ENCODE results near the gene CD83. TPM values are rescaled to one million over a fixed set of nuclear protein-coding genes. Genes with fewer than 3 reads are reported as not detected.

The CD83 gene
- total RNA-seq, 2 donors from 2014 or later, result 31.4 to 124 TPM

- peak overlapping the region; percentile 76 to 82 for H3K27ac Mint-ChIP-seq
- peak; percentile 12 to 70 for ATAC-seq
- H3K4me1 Mint-ChIP-seq (ENCODE audit: low read depth in 2 of 2), result peaks cover 51 to 61% of the 10 kb centered on the region in 2 donors
- no peak for DNase-seq (ENCODE audit: low spot score)
- H3K9me3 Mint-ChIP-seq, result no peaks in the 10 kb centered on the region
- H3K36me3 Mint-ChIP-seq, result peaks cover 36% of the 10 kb centered on the region
- no peaks in the 10 kb centered on the region for H3K27me3 Mint-ChIP-seq
- peak overlapping the region; percentile 69 for H3K4me3 Mint-ChIP-seq
Observed at GRCh38 chr6:14121936-14122344, 4.4 kb downstream of the CD83 start.

- H3K9me3 Mint-ChIP-seq, result no peaks in the 10 kb centered on the region
- no peak overlapping the region for H3K4me3 Mint-ChIP-seq
- ATAC-seq, result no peak
- H3K36me3 Mint-ChIP-seq, result peaks cover 30% of the 10 kb centered on the region
- H3K27me3 Mint-ChIP-seq, result no peaks in the 10 kb centered on the region
- DNase-seq (ENCODE audit: low spot score), result no peak
- peaks cover 48 to 59% of the 10 kb centered on the region in 2 donors for H3K4me1 Mint-ChIP-seq (ENCODE audit: low read depth in 2 of 2)
- H3K27ac Mint-ChIP-seq, result peak overlapping the region; percentile 4 to 69
Observed at GRCh38 chr6:14123386-14124111, 6.0 kb downstream of the CD83 start.

- no peaks in the 10 kb centered on the region for H3K27me3 Mint-ChIP-seq
- H3K4me1 Mint-ChIP-seq (ENCODE audit: low read depth in 2 of 2), result peaks cover 47 to 67% of the 10 kb centered on the region in 2 donors
- peaks cover 28% of the 10 kb centered on the region for H3K36me3 Mint-ChIP-seq
- H3K9me3 Mint-ChIP-seq, result no peaks in the 10 kb centered on the region
- ATAC-seq (no peak), DNase-seq (ENCODE audit: low spot score) (no peak)
- peak overlapping the region in 1 of 2 donors; percentile 35 for H3K27ac Mint-ChIP-seq
- no peak overlapping the region for H3K4me3 Mint-ChIP-seq
Observed at GRCh38 chr6:14125346-14125745, 7.8 kb downstream of the CD83 start.

- ATAC-seq (no peak), DNase-seq (ENCODE audit: low spot score) (no peak)
- H3K27ac Mint-ChIP-seq, result peak overlapping the region in 1 of 2 donors; percentile 35
- H3K27me3 Mint-ChIP-seq, result no peaks in the 10 kb centered on the region
- H3K9me3 Mint-ChIP-seq, result no peaks in the 10 kb centered on the region
- peaks cover 40 to 68% of the 10 kb centered on the region in 2 donors for H3K4me1 Mint-ChIP-seq (ENCODE audit: low read depth in 2 of 2)
- no peak overlapping the region for H3K4me3 Mint-ChIP-seq
- H3K36me3 Mint-ChIP-seq, result peaks cover 29% of the 10 kb centered on the region
Observed at GRCh38 chr6:14126191-14126590, 8.6 kb downstream of the CD83 start.

- no peak overlapping the region for H3K4me3 Mint-ChIP-seq
- H3K36me3 Mint-ChIP-seq, result peaks cover 19% of the 10 kb centered on the region
- H3K27ac Mint-ChIP-seq, result peak overlapping the region in 1 of 2 donors; percentile 30
- peaks cover 27 to 65% of the 10 kb centered on the region in 2 donors for H3K4me1 Mint-ChIP-seq (ENCODE audit: low read depth in 2 of 2)
- H3K9me3 Mint-ChIP-seq, result no peaks in the 10 kb centered on the region
- H3K27me3 Mint-ChIP-seq, result no peaks in the 10 kb centered on the region
- ATAC-seq (no peak), DNase-seq (ENCODE audit: low spot score) (no peak)
Observed at GRCh38 chr6:14127611-14128010, 10.0 kb downstream of the CD83 start.

- peak overlapping the region in 1 of 2 donors; percentile 30 for H3K27ac Mint-ChIP-seq
- no peaks in the 10 kb centered on the region for H3K27me3 Mint-ChIP-seq
- H3K36me3 Mint-ChIP-seq, result peaks cover 17% of the 10 kb centered on the region
- no peak overlapping the region for H3K4me3 Mint-ChIP-seq
- H3K4me1 Mint-ChIP-seq (ENCODE audit: low read depth in 2 of 2), result peaks cover 26 to 63% of the 10 kb centered on the region in 2 donors
- no peak for DNase-seq (ENCODE audit: low spot score)
- no peak for ATAC-seq
- H3K9me3 Mint-ChIP-seq, result no peaks in the 10 kb centered on the region
Observed at GRCh38 chr6:14128012-14128411, 10.4 kb downstream of the CD83 start.

GRCh38 chr6:14128746-14129145 is 11.2 kb downstream of the CD83 start:
- Mint-ChIP-seq H3K27ac (peak overlapping the region in 1 of 2 donors; percentile 30), H3K4me1 (ENCODE audit: low read depth in 2 of 2) (peaks cover 20 to 57% of the 10 kb centered on the region in 2 donors), H3K36me3 (peaks cover 15% of the 10 kb centered on the region), H3K27me3 (no peaks in the 10 kb centered on the region), H3K9me3 (no peaks in the 10 kb centered on the region), H3K4me3 (no peak overlapping the region)
- no peak for DNase-seq (ENCODE audit: low spot score)
- ATAC-seq, result no peak

GRCh38 chr6:14129575-14129974 is 12.0 kb downstream of the CD83 start:
- H3K27me3 Mint-ChIP-seq, result no peaks in the 10 kb centered on the region
- no peaks in the 10 kb centered on the region for H3K9me3 Mint-ChIP-seq
- peaks cover 19% of the 10 kb centered on the region for H3K36me3 Mint-ChIP-seq
- H3K4me3 Mint-ChIP-seq, result no peak overlapping the region
- peaks cover 21 to 54% of the 10 kb centered on the region in 2 donors for H3K4me1 Mint-ChIP-seq (ENCODE audit: low read depth in 2 of 2)
- peak overlapping the region; percentile 30 to 39 for H3K27ac Mint-ChIP-seq
- ATAC-seq, result peak in 1 of 2 donors; percentile 24
- DNase-seq (ENCODE audit: low spot score), result no peak

- no peaks in the 10 kb centered on the region for H3K27me3 Mint-ChIP-seq
- H3K4me1 Mint-ChIP-seq (ENCODE audit: low read depth in 2 of 2), result peaks cover 17 to 49% of the 10 kb centered on the region in 2 donors
- DNase-seq (ENCODE audit: low spot score) (no peak), ATAC-seq (no peak)
- H3K4me3 Mint-ChIP-seq, result no peak overlapping the region
- peak overlapping the region in 1 of 2 donors; percentile 16 for H3K27ac Mint-ChIP-seq
- H3K36me3 Mint-ChIP-seq, result peaks cover 21% of the 10 kb centered on the region
- H3K9me3 Mint-ChIP-seq, result no peaks in the 10 kb centered on the region
Observed at GRCh38 chr6:14130435-14131075, 13.0 kb downstream of the CD83 start.

GRCh38 chr6:14131579-14131978 is 14.0 kb downstream of the CD83 start:
- Mint-ChIP-seq H3K27me3 (no peaks in the 10 kb centered on the region), H3K36me3 (peaks cover 29% of the 10 kb centered on the region), H3K4me1 (ENCODE audit: low read depth in 2 of 2) (peaks cover 13 to 48% of the 10 kb centered on the region in 2 donors), H3K27ac (no peak overlapping the region), H3K4me3 (no peak overlapping the region), H3K9me3 (no peaks in the 10 kb centered on the region)
- DNase-seq (ENCODE audit: low spot score), result no peak
- no peak for ATAC-seq

GRCh38 chr6:14132244-14132920 is 14.8 kb downstream of the CD83 start:
- Mint-ChIP-seq H3K36me3 (peaks cover 29% of the 10 kb centered on the region), H3K4me3 (no peak overlapping the region), H3K9me3 (no peaks in the 10 kb centered on the region), H3K27ac (no peak overlapping the region), H3K4me1 (ENCODE audit: low read depth in 2 of 2) (peaks cover 13 to 48% of the 10 kb centered on the region in 2 donors), H3K27me3 (no peaks in the 10 kb centered on the region)
- ATAC-seq, result no peak
- no peak for DNase-seq (ENCODE audit: low spot score)

- Mint-ChIP-seq H3K4me1 (ENCODE audit: low read depth in 2 of 2) (peaks cover 13 to 48% of the 10 kb centered on the region in 2 donors), H3K27ac (no peak overlapping the region), H3K27me3 (no peaks in the 10 kb centered on the region), H3K36me3 (peaks cover 29% of the 10 kb centered on the region), H3K4me3 (no peak overlapping the region), H3K9me3 (no peaks in the 10 kb centered on the region)
- DNase-seq (ENCODE audit: low spot score), result no peak
- ATAC-seq, result peak in 1 of 2 donors; percentile 31
Observed at GRCh38 chr6:14132921-14133275, 15.3 kb downstream of the CD83 start.

GRCh38 chr6:14134211-14134910 is 16.8 kb downstream of the CD83 start:
- H3K4me3 Mint-ChIP-seq, result no peak overlapping the region
- H3K27me3 Mint-ChIP-seq, result no peaks in the 10 kb centered on the region
- no peaks in the 10 kb centered on the region for H3K9me3 Mint-ChIP-seq
- H3K27ac Mint-ChIP-seq, result no peak overlapping the region
- DNase-seq (ENCODE audit: low spot score) (no peak), ATAC-seq (no peak)
- peaks cover 9 to 36% of the 10 kb centered on the region in 2 donors for H3K4me1 Mint-ChIP-seq (ENCODE audit: low read depth in 2 of 2)
- H3K36me3 Mint-ChIP-seq, result peaks cover 29% of the 10 kb centered on the region
